CD14-positive monocyte (primary cell): ENCODE results near the gene RASSF1. TPM values are rescaled to one million over a fixed set of nuclear protein-coding genes. Genes with fewer than 3 reads are reported as not detected.

Experiments used
- DNase-seq, 3 donors: peaks; one replicate each; pipeline ENCODE4 v3.0.0-alpha.2; 2011 to 2022
- H2AFZ ChIP-seq: 2 replicates; pipeline ENCODE4 v1.6.0; 2012; ENCODE audit warnings: mild to moderate bottlenecking, low read depth, low read length, inconsistent platforms; ENCODE audit not compliant: insufficient read depth, poor library complexity, severe bottlenecking
- H3K27ac ChIP-seq, 2 donors: 1 replicate in 1 of 2; 2 replicates in 1 of 2; pipeline ENCODE4 v1.5.1; 2012 to 2013; ENCODE audit warnings: low read length in 2 of 2, control low read depth in 1 of 2, inconsistent platforms in 1 of 2, low read depth in 1 of 2, mild to moderate bottlenecking in 1 of 2
- H3K27me3 ChIP-seq, 2 donors: one replicate each; pipeline versions ENCODE4 v1.6.0 to v1.6.1; 2011 to 2013; ENCODE audit warnings: low read length in 2 of 2; ENCODE audit not compliant: control insufficient read depth in 2 of 2, insufficient read depth in 2 of 2
- H3K36me3 ChIP-seq, 2 donors: replicated peaks in 1 of 2; 1 replicate in 1 of 2; 2 replicates in 1 of 2; pipeline versions ENCODE4 v1.5.1 to v1.6.1; 2012 to 2013; ENCODE audit warnings: low read length in 2 of 2, control low read depth in 1 of 2, inconsistent platforms in 1 of 2, mild to moderate bottlenecking in 1 of 2; ENCODE audit not compliant: insufficient read depth in 2 of 2, control insufficient read depth in 1 of 2
- H3K4me1 ChIP-seq, 2 donors: 1 replicate in 1 of 2; 2 replicates in 1 of 2; pipeline versions ENCODE4 v1.5.1 to v1.6.1; 2012 to 2013; ENCODE audit warnings: low read length in 2 of 2, control low read depth in 1 of 2, inconsistent platforms in 1 of 2, mild to moderate bottlenecking in 1 of 2, moderate library complexity in 1 of 2; ENCODE audit not compliant: insufficient read depth in 2 of 2, control insufficient read depth in 1 of 2
- H3K4me2 ChIP-seq: replicated peaks from 2 replicates; pipeline ENCODE3; 2012; ENCODE audit warnings: low read length, moderate library complexity, mild to moderate bottlenecking; ENCODE audit not compliant: poor library complexity, severe bottlenecking; ENCODE audit errors: extremely low read depth
- H3K4me3 ChIP-seq, 3 experiments: fragments of 200-600 bp in 1 of 3; sonication (generic) in 1 of 3; replicated peaks in 1 of 3; 1 replicate in 2 of 3; 2 replicates in 1 of 3; pipeline ENCODE4 v1.5.1; 2011 to 2013; ENCODE audit warnings: low read length in 3 of 3, mild to moderate bottlenecking in 3 of 3, control low read depth in 2 of 3, low read depth in 2 of 3, inconsistent platforms in 1 of 3, moderate library complexity in 1 of 3
- H3K79me2 ChIP-seq: 2 replicates; pipeline ENCODE4 v1.6.0; 2012; ENCODE audit warnings: mild to moderate bottlenecking, control low read depth, inconsistent platforms, low read length, moderate library complexity; ENCODE audit not compliant: insufficient read depth
- H3K9ac ChIP-seq: 2 replicates; pipeline ENCODE4 v1.6.0; 2017; ENCODE audit warnings: low read length, mild to moderate bottlenecking; ENCODE audit not compliant: insufficient read depth, poor library complexity, severe bottlenecking
- H3K9me3 ChIP-seq, 2 donors: replicated peaks in 1 of 2; 1 replicate in 1 of 2; 2 replicates in 1 of 2; pipeline versions ENCODE4 v1.5.1 to v1.6.1; 2012 to 2013; ENCODE audit warnings: low read length in 2 of 2, control low read depth in 1 of 2; ENCODE audit not compliant: control insufficient read depth in 1 of 2, insufficient read depth in 1 of 2
- H4K20me1 ChIP-seq: 2 replicates; pipeline ENCODE4 v1.6.0; 2012; ENCODE audit warnings: mild to moderate bottlenecking, low read length, control low read depth, moderate library complexity; ENCODE audit not compliant: insufficient read depth
- H3K27ac Mint-ChIP-seq, 7 donors: one replicate each; pipeline ENCODE4 v1.8.0; 2020; ENCODE audit warnings: mild to moderate bottlenecking in 7 of 7, mixed read lengths in 7 of 7, moderate library complexity in 6 of 7, inconsistent platforms in 2 of 7
- H3K27me3 Mint-ChIP-seq, 3 donors: one replicate each; pipeline ENCODE4 v1.8.0; 2021 to 2022; ENCODE audit warnings: low read depth in 3 of 3, mild to moderate bottlenecking in 3 of 3, mixed read lengths in 3 of 3, moderate library complexity in 3 of 3, inconsistent platforms in 1 of 3
- H3K36me3 Mint-ChIP-seq, 2 donors: one replicate each; pipeline ENCODE4 v1.8.0; 2020; ENCODE audit warnings: mixed read lengths in 2 of 2, inconsistent platforms in 1 of 2, mild to moderate bottlenecking in 1 of 2
- H3K4me1 Mint-ChIP-seq: one replicate; pipeline ENCODE4 v1.8.0; 2020; ENCODE audit warnings: mild to moderate bottlenecking, mixed read lengths
- H3K4me3 Mint-ChIP-seq, 2 donors: one replicate each; pipeline ENCODE4 v1.8.0; 2020; ENCODE audit warnings: mild to moderate bottlenecking in 2 of 2, mixed read lengths in 2 of 2, moderate library complexity in 1 of 2
- H3K9me3 Mint-ChIP-seq, 7 donors: one replicate each; pipeline ENCODE4 v1.8.0; 2020 to 2022; ENCODE audit warnings: mixed read lengths in 7 of 7, mild to moderate bottlenecking in 6 of 7, moderate library complexity in 6 of 7, inconsistent platforms in 2 of 7
- WGBS: methylation state at CpG from one replicate; pipeline ENCODE4 v1.1.5; 2013; ENCODE audit warnings: missing lambda C conversion rate; ENCODE audit not compliant: insufficient coverage; 5-methylcytosine and 5-hydroxymethylcytosine counted together
- intact Hi-C, 2 donors: fragments of 100-400 bp; cut with micrococcal nuclease; formaldehyde crosslinking; loops; one replicate each; pipeline versions ENCODE4 v1.15.0 to v1.15.1; 2023
- polyA plus RNA-seq, 3 donors: library from polyadenylated mRNA; depleted of rRNA in 1 of 3; unstranded in 2 of 3; stranded (reverse) in 1 of 3; fragments of 300-500 nt in 2 of 3; fragments of >200 nt in 1 of 3; fragmentation: Illumina TruSeq in 2 of 3; gene quantifications; 1 replicate in 2 of 3; 2 replicates in 1 of 3; pipeline ENCODE4 v1.2.3, GENCODE V29; 2012 to 2021
- TF ChIP-seq, protein P1 (sequence below): fragments of 200-600 bp; IDR thresholded peaks from one replicate; pipeline ENCODE4 v1.8.0; 2022; ENCODE audit warnings: antibody characterized with exemption, mild to moderate bottlenecking

The RASSF1 gene
- polyA plus RNA-seq, 3 donors = 16.0 to 229 (median 24.0) TPM

DNA sequence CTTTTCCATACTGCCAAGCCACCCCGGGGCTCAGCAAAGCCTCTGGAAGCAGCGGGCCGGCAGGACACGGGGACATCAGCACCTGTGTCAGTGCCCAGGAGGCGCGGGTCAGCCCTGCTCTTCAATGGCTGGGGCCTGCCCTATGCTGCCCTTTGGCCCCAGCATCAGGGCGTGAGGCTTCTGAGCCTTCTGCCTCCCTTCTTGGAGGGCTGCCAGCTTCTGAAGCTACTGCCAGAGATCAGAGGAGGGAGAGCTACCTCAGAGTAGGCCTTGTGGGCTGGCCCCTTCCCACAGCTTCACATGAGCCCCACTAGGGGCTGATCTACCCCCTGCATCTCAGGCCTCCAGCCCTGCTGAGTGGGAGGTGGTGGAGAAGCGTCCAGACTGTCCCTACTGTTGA, 31.7 kb upstream of the RASSF1 start:
- intact Hi-C loops = no loop called here
- Histone ChIP-seq H3K4me2 (no peak overlapping the region), H3K9ac (no peak overlapping the region), H3K9me3 (no peaks in the 10 kb centered on the region), H3K27ac (no peak overlapping the region), H3K79me2 (no peaks in the 10 kb centered on the region), H3K36me3 (no peaks in the 10 kb centered on the region), H3K4me1 (no peaks in the 10 kb centered on the region), H2AFZ (no peak overlapping the region), H3K4me3 (no peak overlapping the region), H3K27me3 (no peaks in the 10 kb centered on the region), H4K20me1 (no peaks in the 10 kb centered on the region)
- no peaks in the 10 kb centered on the region for H3K36me3 Mint-ChIP-seq
- H3K4me1 Mint-ChIP-seq = no peaks in the 10 kb centered on the region
- no peaks in the 10 kb centered on the region for H3K9me3 Mint-ChIP-seq
- no peak overlapping the region for H3K4me3 Mint-ChIP-seq
- WGBS = 83% methylated on average over 8 of the region's 8 CpGs
- peak overlapping the region in 1 of 7 donors; percentile 42 for H3K27ac Mint-ChIP-seq
- DNase-seq = no peak
- TF ChIP-seq, protein P1, sequence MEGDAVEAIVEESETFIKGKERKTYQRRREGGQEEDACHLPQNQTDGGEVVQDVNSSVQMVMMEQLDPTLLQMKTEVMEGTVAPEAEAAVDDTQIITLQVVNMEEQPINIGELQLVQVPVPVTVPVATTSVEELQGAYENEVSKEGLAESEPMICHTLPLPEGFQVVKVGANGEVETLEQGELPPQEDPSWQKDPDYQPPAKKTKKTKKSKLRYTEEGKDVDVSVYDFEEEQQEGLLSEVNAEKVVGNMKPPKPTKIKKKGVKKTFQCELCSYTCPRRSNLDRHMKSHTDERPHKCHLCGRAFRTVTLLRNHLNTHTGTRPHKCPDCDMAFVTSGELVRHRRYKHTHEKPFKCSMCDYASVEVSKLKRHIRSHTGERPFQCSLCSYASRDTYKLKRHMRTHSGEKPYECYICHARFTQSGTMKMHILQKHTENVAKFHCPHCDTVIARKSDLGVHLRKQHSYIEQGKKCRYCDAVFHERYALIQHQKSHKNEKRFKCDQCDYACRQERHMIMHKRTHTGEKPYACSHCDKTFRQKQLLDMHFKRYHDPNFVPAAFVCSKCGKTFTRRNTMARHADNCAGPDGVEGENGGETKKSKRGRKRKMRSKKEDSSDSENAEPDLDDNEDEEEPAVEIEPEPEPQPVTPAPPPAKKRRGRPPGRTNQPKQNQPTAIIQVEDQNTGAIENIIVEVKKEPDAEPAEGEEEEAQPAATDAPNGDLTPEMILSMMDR = no peak
- H3K27me3 Mint-ChIP-seq = peaks cover 5 to 6% (median 5%) of the 10 kb centered on the region in 3 donors

DNA sequence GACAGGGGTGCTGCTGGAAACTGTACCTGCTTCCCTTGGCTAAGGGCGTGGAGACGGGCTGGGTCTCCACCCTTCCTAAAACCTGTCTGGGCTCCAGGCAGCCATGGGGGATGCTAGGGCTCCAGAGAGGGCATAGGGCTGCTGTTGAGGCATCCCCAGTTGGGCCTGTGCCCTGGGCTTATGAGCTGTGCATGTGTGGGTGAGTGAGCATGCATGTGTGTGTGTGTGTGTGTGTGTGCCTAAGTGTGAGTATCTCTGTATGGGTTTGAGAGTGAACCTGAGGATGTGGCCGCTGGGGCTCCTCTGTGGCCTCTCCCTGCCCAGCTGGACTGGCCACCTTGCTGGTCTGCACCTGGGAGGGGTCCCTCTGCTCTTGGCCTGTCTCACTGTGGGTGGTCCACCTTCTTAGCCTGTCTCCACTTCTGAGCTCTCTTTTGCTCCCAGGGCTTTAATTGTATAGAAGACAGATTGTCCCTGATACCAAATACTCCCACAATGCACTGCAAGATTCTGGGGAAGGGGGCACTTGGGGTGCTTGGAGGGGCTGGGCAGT, 30.6 kb upstream of the RASSF1 start:
- H3K4me1 Mint-ChIP-seq = no peaks in the 10 kb centered on the region
- no peaks in the 10 kb centered on the region for H3K9me3 Mint-ChIP-seq
- peaks cover 5 to 12% (median 8%) of the 10 kb centered on the region in 3 donors for H3K27me3 Mint-ChIP-seq
- no peaks in the 10 kb centered on the region for H3K9me3 ChIP-seq
- H3K27ac Mint-ChIP-seq = no peak overlapping the region
- no peak overlapping the region for H3K27ac ChIP-seq
- H3K36me3 ChIP-seq = no peaks in the 10 kb centered on the region
- H3K4me1 ChIP-seq = no peaks in the 10 kb centered on the region
- H2AFZ ChIP-seq = no peak overlapping the region
- H3K4me3 ChIP-seq = no peak overlapping the region
- H3K36me3 Mint-ChIP-seq = no peaks in the 10 kb centered on the region
- TF ChIP-seq, protein P1 = no peak
- H3K27me3 ChIP-seq = no peaks in the 10 kb centered on the region
- no peak overlapping the region for H3K4me2 ChIP-seq
- no peak for DNase-seq
- no peaks in the 10 kb centered on the region for H4K20me1 ChIP-seq
- WGBS = 88% methylated on average over 3 of the region's 3 CpGs
- intact Hi-C loops = no loop called here
- no peak overlapping the region for H3K4me3 Mint-ChIP-seq
- H3K79me2 ChIP-seq = no peaks in the 10 kb centered on the region
- H3K9ac ChIP-seq = no peak overlapping the region
